ENCODE results near the gene WRAP53.

WRAP53 gene

DNA sequence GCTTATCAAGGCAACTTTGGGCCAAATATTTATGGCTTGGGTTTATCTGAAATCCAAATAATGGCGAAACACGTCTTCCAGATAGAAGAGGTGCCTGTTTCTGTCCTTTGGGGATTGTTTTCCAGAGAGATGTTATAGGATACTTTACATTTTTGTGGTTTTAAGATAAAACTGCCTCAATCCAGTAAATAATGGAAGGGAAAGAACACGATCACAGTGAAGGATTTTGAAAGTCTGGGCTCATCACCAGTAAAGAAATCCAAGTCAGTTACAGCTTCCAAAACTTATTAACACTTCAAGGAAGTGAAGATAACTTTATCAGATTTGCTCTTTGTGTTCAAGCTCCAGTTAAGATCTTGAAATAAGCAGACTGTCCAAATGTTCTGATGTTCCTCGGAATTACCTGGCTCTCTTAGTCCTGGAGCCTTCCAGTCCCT lies 59.4 kb downstream of the WRAP53 start:
- no peak for DNase-seq

DNA sequence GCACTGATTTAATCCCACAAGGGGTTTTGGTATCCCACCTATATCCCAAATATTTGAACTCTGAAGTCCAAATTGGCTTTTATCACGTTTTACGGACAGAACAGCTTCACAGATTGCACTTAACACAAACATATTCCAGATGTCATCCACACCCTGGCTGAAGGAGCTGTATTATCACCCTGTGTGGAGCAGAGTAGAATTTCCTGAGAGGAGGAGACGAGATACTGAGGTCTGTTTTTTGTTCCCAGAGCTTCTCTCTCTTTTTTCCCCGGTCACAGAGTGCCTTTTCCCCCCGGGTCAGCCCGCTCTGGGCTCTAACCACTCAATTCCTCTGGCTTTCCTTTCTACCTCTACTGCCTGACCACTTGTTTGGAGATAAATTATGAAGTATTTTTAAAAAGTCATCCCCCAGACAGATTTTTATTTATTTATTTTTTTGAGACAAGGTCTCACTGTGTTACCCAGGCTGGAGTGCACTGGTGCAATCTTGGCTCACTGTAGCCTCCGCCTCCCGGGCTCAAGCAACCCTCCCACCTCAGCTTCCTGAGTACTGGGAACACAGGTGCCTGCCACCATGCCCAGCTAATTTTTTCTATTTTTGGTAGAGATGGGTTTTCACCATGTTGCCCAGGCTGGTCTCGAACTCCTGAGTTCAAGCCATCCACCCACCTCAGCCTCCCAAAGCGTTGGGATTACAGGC lies 59.9 kb downstream of the WRAP53 start:
- no peak for DNase-seq

DNA sequence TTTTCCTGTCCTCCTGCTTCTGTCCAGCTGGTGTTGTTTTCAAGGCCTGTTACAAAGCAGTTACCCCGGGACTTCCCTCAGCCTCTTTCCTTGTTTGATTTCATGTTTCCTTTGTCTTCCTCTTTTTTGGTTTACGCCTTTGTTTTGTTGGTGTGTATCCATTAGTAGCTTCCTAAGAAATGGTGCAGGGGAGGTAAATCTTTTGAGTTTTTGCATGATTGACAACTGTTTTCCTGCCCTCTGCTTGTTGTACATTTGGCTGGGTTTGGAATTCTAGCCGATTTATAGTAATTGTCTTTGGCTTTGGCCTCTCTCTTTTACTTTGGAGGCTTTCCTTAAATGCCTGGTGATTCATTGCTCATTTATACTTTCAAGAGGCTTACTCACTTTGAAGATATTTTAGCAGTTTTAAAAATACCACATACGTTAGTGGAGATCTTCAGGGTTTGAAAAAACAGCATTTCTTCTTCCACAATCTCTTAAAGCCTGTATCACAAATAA lies 62.1 kb downstream of the WRAP53 start:
- DNase-seq: no peak
